ENCODE data around the gene C10orf143.

The C10orf143 gene

DNA sequence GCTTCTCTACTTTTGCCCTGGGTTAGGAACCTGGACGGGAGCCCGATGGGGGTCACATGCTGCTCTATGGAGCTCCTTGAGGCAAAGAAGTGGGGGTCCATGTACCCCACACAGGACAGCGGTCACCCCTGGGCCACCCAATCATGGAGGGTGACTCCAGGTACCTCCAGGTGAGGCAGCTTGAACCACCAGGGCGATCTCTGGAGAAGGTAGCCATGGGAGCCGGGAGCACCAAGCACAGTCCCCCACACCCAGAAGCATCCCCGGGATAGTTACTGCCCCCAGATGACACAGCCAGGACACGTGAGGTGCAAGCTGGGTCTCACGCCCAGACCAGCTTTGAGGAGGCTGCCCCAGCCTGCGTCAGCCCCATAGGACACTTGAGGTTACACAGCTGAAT, 58.4 kb downstream of the C10orf143 start:
- no peak overlapping the region for H3K27ac ChIP-seq (ENCODE audit: low read depth, low read length)
- H3K9me3 ChIP-seq (ENCODE audit: insufficient read depth, low read length) = no peaks in the 10 kb centered on the region
- H3K79me2 ChIP-seq (ENCODE audit: insufficient read depth, low read length) = no peaks in the 10 kb centered on the region
- H3K36me3 ChIP-seq (ENCODE audit: low read length) = no peaks in the 10 kb centered on the region
- no peak overlapping the region for H3K4me2 ChIP-seq (ENCODE audit: low read depth, low read length, poor library complexity, severe bottlenecking)
- H3K9me2 ChIP-seq (replicated peaks; ENCODE audit: insufficient read depth, low read length) = no peaks in the 10 kb centered on the region
- no peak overlapping the region for H3K9ac ChIP-seq (ENCODE audit: low read length)
- no peak overlapping the region for H2AFZ ChIP-seq (ENCODE audit: low read depth, low read length, severe bottlenecking)
- H4K20me1 ChIP-seq (ENCODE audit: low read depth, low read length) = no peaks in the 10 kb centered on the region
- H3K4me3 ChIP-seq (ENCODE audit: insufficient read depth, low read length, poor library complexity, severe bottlenecking) = no peak overlapping the region
- no peaks in the 10 kb centered on the region for H3F3A ChIP-seq (ENCODE audit: insufficient read depth)
- no peak for TF ChIP-seq EZH2phosphoT487 (conservative IDR thresholded peaks at IDR 0.05; ENCODE audit: low read length)
- no peaks in the 10 kb centered on the region for H3K27me3 ChIP-seq (ENCODE audit: low read length)

- Histone ChIP-seq H3K27ac (ENCODE audit: low read depth, low read length) (no peak overlapping the region), H2AFZ (ENCODE audit: low read depth, low read length, severe bottlenecking) (no peak overlapping the region), H3K9me2 (replicated peaks; ENCODE audit: insufficient read depth, low read length) (no peaks in the 10 kb centered on the region), H4K20me1 (ENCODE audit: low read depth, low read length) (no peaks in the 10 kb centered on the region), H3K4me3 (ENCODE audit: insufficient read depth, low read length, poor library complexity, severe bottlenecking) (no peak overlapping the region), H3K36me3 (ENCODE audit: low read length) (no peaks in the 10 kb centered on the region), H3K27me3 (ENCODE audit: low read length) (no peaks in the 10 kb centered on the region), H3F3A (ENCODE audit: insufficient read depth) (no peaks in the 10 kb centered on the region), H3K9me3 (ENCODE audit: insufficient read depth, low read length) (no peaks in the 10 kb centered on the region), H3K79me2 (ENCODE audit: insufficient read depth, low read length) (no peaks in the 10 kb centered on the region), H3K4me2 (ENCODE audit: low read depth, low read length, poor library complexity, severe bottlenecking) (no peak overlapping the region), H3K9ac (ENCODE audit: low read length) (no peak overlapping the region)
- TF ChIP-seq EZH2phosphoT487 (conservative IDR thresholded peaks at IDR 0.05; ENCODE audit: low read length) (no peak), CTCF (IDR thresholded peaks at IDR 0.05; ENCODE audit: insufficient read depth, low read length, poor library complexity, severe bottlenecking) (no peak)
These were observed 59.9 kb downstream of the C10orf143 start for GRCh38 chr10:130050721-130051120.

DNA sequence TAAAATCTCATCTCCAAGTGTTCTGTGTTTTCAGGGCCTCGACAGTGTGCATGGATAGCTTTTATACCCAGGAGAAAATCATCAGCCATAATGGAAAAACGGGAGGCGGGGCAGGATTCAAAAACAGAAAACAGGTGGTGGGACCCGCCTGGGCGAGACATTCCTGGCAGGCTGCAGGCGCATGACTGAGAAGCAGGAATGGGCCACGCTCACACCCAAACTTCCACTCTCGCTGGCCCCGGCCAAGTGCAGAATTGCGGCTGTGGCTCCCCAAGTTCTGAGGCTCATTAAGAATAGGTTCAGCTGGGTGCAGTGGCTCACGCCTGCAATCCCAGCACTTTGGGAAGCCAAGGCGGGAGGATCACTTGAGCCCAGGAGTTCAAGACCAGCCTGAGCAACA, 60.6 kb downstream of the C10orf143 start:
- Histone ChIP-seq H3F3A (ENCODE audit: insufficient read depth) (no peaks in the 10 kb centered on the region), H3K9me2 (replicated peaks; ENCODE audit: insufficient read depth, low read length) (no peaks in the 10 kb centered on the region), H2AFZ (ENCODE audit: low read depth, low read length, severe bottlenecking) (no peak overlapping the region), H3K4me3 (ENCODE audit: insufficient read depth, low read length, poor library complexity, severe bottlenecking) (no peak overlapping the region), H3K9ac (ENCODE audit: low read length) (no peak overlapping the region), H3K36me3 (ENCODE audit: low read length) (no peaks in the 10 kb centered on the region), H4K20me1 (ENCODE audit: low read depth, low read length) (no peaks in the 10 kb centered on the region), H3K4me2 (ENCODE audit: low read depth, low read length, poor library complexity, severe bottlenecking) (no peak overlapping the region), H3K27ac (ENCODE audit: low read depth, low read length) (no peak overlapping the region), H3K27me3 (ENCODE audit: low read length) (no peaks in the 10 kb centered on the region), H3K79me2 (ENCODE audit: insufficient read depth, low read length) (no peaks in the 10 kb centered on the region), H3K9me3 (ENCODE audit: insufficient read depth, low read length) (no peaks in the 10 kb centered on the region)
- no peak for TF ChIP-seq EZH2phosphoT487 (conservative IDR thresholded peaks at IDR 0.05; ENCODE audit: low read length)
- TF ChIP-seq CTCF (IDR thresholded peaks at IDR 0.05; ENCODE audit: insufficient read depth, low read length, poor library complexity, severe bottlenecking) = no peak

DNA sequence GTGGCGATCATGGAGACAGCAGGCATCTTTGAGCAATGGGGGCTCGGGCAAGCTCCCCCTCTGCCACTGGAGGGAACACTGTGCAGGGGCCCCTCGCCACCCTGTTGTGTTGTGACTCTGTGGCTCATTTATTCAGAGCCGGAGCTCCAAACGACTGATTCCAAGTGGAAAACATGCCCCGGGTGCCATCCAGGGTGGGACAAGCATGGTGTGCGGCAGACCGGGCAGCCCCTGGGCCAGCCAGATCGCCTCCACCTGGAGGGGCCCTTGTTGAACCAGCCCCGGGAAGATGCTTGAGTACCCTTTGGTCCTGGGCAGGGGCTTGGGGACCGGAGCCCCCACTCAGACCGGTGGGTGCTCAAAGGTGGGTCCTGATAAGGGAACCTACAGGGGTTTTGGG, 61.4 kb downstream of the C10orf143 start:
- H3K27me3 ChIP-seq (ENCODE audit: low read length) = no peaks in the 10 kb centered on the region
- H3K79me2 ChIP-seq (ENCODE audit: insufficient read depth, low read length) = no peaks in the 10 kb centered on the region
- H3K9me2 ChIP-seq (replicated peaks; ENCODE audit: insufficient read depth, low read length) = no peaks in the 10 kb centered on the region
- no peaks in the 10 kb centered on the region for H3F3A ChIP-seq (ENCODE audit: insufficient read depth)
- no peaks in the 10 kb centered on the region for H3K9me3 ChIP-seq (ENCODE audit: insufficient read depth, low read length)
- H3K27ac ChIP-seq (ENCODE audit: low read depth, low read length) = no peak overlapping the region
- H3K4me2 ChIP-seq (ENCODE audit: low read depth, low read length, poor library complexity, severe bottlenecking) = no peak overlapping the region
- no peak overlapping the region for H2AFZ ChIP-seq (ENCODE audit: low read depth, low read length, severe bottlenecking)
- no peak overlapping the region for H3K4me3 ChIP-seq (ENCODE audit: insufficient read depth, low read length, poor library complexity, severe bottlenecking)
- H3K36me3 ChIP-seq (ENCODE audit: low read length) = no peaks in the 10 kb centered on the region
- H4K20me1 ChIP-seq (ENCODE audit: low read depth, low read length) = no peaks in the 10 kb centered on the region
- no peak for TF ChIP-seq EZH2phosphoT487 (conservative IDR thresholded peaks at IDR 0.05; ENCODE audit: low read length)
- TF ChIP-seq CTCF (IDR thresholded peaks at IDR 0.05; ENCODE audit: insufficient read depth, low read length, poor library complexity, severe bottlenecking) = no peak
- no peak overlapping the region for H3K9ac ChIP-seq (ENCODE audit: low read length)
